Measurements from ENCODE around the gene FABP3.

The FABP3 gene

GRCh38 chr1:31326461-31326860 lies 46.4 kb downstream of the FABP3 start:
- Mint-ChIP-seq H3K4me1 (ENCODE audit: low read depth) (no peaks in the 10 kb centered on the region), H3K4me3 (no peak overlapping the region), H3K36me3 (ENCODE audit: low read depth) (peaks cover 15% of the 10 kb centered on the region), H3K27me3 (no peaks in the 10 kb centered on the region), H3K9me3 (no peaks in the 10 kb centered on the region), H3K27ac (no peak overlapping the region)

- Mint-ChIP-seq H3K4me3 (no peak overlapping the region), H3K36me3 (ENCODE audit: low read depth) (peaks cover 26% of the 10 kb centered on the region), H3K4me1 (ENCODE audit: low read depth) (no peaks in the 10 kb centered on the region), H3K27ac (no peak overlapping the region), H3K9me3 (no peaks in the 10 kb centered on the region), H3K27me3 (no peaks in the 10 kb centered on the region)
Measured at GRCh38 chr1:31324992-31325391, 47.9 kb downstream of the FABP3 start.

GRCh38 chr1:31324093-31324492 lies 48.8 kb downstream of the FABP3 start:
- Mint-ChIP-seq H3K27ac (no peak overlapping the region), H3K4me3 (no peak overlapping the region), H3K36me3 (ENCODE audit: low read depth) (peaks cover 30% of the 10 kb centered on the region), H3K9me3 (no peaks in the 10 kb centered on the region), H3K4me1 (ENCODE audit: low read depth) (no peaks in the 10 kb centered on the region), H3K27me3 (no peaks in the 10 kb centered on the region)

- Mint-ChIP-seq H3K4me1 (ENCODE audit: low read depth) (no peaks in the 10 kb centered on the region), H3K36me3 (ENCODE audit: low read depth) (peaks cover 65% of the 10 kb centered on the region), H3K9me3 (no peaks in the 10 kb centered on the region), H3K27ac (no peak overlapping the region), H3K27me3 (no peaks in the 10 kb centered on the region), H3K4me3 (no peak overlapping the region)
Measured at GRCh38 chr1:31318146-31318545, 54.7 kb downstream of the FABP3 start.

- Mint-ChIP-seq H3K9me3 (no peaks in the 10 kb centered on the region), H3K27ac (no peak overlapping the region), H3K36me3 (ENCODE audit: low read depth) (peaks cover 67% of the 10 kb centered on the region), H3K27me3 (no peaks in the 10 kb centered on the region), H3K4me1 (ENCODE audit: low read depth) (no peaks in the 10 kb centered on the region), H3K4me3 (no peak overlapping the region)
Measured at GRCh38 chr1:31315902-31316301, 57.0 kb downstream of the FABP3 start.

Measured in stimulated activated naive CD8-positive, alpha-beta T cell treated with anti-CD3 and anti-CD28 coated beads, Interleukin-15, Interleukin-2, amounts not matched to agents 100 ng/mL and 50 ng/mL, for 24 hours (primary cell).